GM18517 (cell line): ENCODE results near the gene APC.
"Not testable (repeated sequence)": the region's sequence is repeated elsewhere in the genome, so short reads cannot be mapped to it uniquely, and the experiment has no call there.

Source experiments
- ATAC-seq: cut with Tn5 transposase; IDR thresholded peaks from one replicate; pipeline ENCODE4 v1.9.1; 2021; ENCODE audit warnings: mild to moderate bottlenecking, moderate library complexity; ENCODE audit not compliant: unreplicated experiment

Gene APC

DNA sequence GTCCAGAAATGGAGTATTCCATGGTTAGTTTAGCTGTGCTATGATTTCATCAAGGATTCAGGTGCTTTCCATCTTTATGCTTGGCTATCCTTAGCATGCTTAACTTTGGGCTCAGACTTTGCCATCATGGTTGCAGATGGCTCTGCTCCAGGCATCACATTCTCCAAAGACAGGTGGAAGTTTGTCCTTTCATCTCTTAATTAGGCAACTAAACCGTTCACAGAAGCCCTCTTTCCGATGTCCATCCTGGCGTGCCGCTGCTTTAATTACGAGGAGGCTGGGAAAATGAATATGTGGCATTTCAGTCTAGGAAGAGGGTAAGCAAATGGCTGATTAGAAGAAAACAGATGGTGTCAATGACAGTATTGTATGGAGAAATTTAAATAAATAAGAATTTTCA is 24.5 kb upstream of the APC start:
- no peak for ATAC-seq

DNA sequence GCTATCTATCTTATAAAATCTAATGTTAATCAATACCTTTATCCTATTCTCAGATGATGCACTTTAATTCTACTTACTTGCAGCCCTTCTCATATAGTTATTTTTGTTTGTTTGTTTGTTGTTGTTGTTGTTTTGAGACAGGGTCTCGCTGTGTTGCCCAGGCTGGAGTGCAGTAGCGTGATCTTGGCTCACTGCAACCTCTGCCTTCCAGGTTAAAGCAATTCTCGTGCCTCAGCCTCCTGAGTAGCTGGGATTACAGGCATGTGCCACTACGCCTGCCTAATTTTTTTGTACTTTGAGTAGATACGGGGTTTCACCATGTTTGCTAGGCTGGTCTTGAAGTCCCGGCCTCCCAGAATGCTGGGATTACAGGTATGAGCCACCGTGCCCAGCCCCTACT is 20.8 kb upstream of the APC start:
- ATAC-seq, result not testable (repeated sequence)

GRCh38 chr5:112717506-112718082 is 20.1 kb upstream of the APC start:
- no peak for ATAC-seq

- ATAC-seq, result no peak
These were observed 19.3 kb upstream of the APC start for GRCh38 chr5:112718344-112718743.

- ATAC-seq, result no peak
These were observed 17.1 kb upstream of the APC start for GRCh38 chr5:112720576-112720975.

DNA sequence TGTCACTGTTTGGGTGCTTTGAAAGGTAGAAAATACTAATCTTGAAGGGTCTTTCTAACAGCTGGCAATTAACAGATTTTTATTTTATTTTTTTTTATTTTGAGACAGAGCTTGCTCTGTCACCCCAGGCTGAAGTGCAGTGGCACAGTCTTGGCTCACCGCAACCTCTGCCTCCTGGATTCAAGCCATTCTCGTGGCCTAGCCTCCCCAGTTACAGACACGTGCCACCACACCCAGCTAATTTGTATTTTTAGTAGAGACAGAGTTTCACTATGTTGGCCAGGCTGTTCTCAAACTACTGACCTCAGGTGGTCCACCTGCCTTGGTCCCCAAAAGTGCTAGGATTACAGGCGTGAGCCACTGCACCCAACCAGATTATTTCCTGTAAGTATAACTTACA is 12.8 kb upstream of the APC start:
- ATAC-seq, result no peak

GRCh38 chr5:112729630-112730029 is 8.1 kb upstream of the APC start:
- no peak for ATAC-seq

GRCh38 chr5:112732131-112732530 is 5.6 kb upstream of the APC start:
- ATAC-seq, result no peak

GRCh38 chr5:112733586-112733985 is 4.1 kb upstream of the APC start:
- no peak for ATAC-seq

DNA sequence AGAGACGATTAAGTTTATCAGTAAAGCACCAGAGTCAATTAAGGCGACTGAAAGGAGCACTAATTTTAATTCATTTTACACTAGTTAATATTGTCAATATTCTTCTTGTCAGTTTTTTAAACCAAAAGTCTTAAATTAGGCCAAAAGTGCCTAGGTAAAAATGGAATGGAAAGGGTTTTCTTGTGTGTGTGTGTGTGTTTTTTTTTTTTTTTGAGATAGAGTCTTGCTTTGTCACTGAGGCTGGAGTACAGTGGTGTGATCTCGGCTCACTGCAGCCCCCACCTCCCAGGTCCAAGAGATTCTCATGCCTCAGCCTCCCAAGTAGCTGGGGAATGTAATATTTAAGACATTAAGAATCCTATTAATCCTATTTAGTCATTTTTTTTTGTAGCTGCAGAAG is 3.1 kb upstream of the APC start:
- ATAC-seq, result no peak

DNA sequence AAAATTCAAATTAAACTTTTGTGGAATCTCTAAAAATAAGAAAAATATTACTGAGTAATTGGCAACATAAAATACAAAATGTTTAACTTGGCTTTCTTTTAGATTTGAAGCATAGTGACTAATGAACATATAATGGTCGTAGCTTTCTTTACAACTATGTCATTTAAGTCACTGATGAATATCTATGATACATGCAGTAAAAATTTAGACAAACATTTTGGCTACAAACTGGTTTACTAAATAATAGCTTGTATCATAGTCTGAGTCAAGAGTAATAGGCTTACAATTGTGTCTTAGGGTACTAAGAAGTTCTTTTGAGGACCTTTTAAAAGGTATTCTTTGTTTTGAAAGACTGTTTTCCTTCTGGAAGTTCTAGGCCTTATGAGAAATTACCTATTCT is 2.0 kb upstream of the APC start:
- no peak for ATAC-seq

DNA sequence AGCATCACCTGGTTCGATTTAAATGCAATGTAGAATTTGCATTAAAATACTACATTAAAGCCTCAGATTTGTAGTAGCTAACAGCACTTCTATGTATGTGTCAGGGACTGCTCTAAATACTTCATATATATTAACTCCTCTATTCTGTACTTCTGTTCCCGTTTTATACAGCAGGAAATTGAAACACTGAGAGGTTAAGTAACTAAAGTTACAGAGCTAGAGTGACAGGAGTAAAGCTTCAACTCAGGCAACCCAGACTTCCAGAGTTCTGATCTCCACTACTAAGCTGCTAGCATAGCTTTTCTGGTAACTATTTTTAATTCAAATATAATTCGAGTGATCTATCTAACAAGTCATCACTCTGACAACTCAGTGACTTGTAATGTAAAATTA is 619 bp upstream of the APC start:
- ATAC-seq, result peak; percentile 7

GRCh38 chr5:112738191-112738560 is 491 bp downstream of the APC start:
- ATAC-seq, result peak; percentile 34

DNA sequence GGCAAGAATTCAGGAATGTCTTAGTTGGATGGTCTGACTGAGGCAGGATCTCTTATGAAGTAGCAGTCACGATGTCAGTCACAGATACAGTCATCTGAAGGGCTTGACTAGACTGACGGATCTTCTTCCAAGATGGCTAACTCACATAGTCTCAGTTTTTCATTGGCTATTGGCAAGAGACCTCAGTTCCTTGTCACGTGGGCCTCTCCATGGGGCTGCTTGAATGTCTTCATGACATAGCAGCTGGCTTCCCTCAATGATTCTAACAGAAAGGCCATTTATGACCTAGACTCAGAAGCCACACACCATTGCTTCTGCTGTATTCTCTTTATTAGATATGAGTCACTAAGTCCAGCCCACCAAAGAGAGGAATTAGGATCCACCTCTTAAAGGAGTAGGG is 4.7 kb downstream of the APC start:
- no peak for ATAC-seq

DNA sequence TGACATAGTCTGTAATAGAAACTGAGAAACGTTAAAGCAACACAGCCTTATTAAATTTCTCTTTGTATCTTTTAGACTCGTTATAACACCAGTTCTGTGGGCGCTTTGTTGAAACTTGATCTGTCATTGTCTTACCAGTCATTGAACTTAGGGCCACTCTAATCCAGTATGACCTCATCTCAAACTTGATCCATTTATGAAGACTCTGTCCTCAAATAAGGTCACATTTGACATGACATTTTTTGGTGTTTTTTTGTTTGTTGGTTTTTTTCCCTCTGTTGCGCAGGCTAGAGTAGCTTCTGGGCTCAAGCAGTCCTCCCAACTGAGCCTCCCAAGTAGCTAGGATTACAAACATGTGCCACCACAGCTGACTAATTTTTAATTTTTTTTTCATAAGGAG is 5.9 kb downstream of the APC start:
- ATAC-seq, result no peak

- no peak for ATAC-seq
These were observed 14.7 kb downstream of the APC start for GRCh38 chr5:112752335-112752734.

- ATAC-seq, result no peak
These were observed 18.0 kb downstream of the APC start for GRCh38 chr5:112755703-112756102.

DNA sequence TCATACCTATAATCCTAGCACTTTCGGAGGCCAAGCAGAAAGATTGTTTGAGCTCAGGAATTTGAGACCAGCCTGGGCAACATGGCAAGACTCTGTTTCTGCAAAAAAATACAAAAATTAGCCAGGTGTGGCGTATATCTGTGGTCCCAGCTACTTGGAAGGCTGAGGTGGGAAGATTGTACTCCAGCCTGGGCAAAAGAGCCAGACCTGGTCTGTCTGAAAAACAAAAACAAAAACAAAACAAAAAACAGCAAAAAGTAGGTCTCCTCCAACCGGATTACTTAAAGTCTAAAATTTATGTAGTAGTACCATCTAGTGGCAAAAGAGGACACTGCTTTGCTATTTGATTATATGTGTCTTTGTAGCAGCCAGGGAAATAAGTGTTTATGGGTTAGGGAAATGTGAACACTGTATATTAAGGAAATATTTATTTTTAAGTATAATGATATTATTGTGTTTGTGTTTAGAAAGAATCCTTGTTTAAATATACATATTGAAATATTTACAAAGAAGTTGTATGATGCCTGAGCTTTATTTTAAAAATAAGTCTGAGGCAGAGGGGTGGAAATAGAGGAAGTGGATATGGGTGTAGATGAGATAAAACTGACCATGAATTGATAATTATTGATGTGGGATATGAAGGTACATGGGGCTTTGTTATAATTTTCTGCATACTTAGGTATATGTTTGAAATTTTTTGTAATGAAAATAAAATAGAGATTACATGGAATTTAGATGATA is 20.0 kb downstream of the APC start:
- peak; percentile 94 for ATAC-seq

GRCh38 chr5:112758676-112759075 is 21.0 kb downstream of the APC start:
- ATAC-seq, result no peak

DNA sequence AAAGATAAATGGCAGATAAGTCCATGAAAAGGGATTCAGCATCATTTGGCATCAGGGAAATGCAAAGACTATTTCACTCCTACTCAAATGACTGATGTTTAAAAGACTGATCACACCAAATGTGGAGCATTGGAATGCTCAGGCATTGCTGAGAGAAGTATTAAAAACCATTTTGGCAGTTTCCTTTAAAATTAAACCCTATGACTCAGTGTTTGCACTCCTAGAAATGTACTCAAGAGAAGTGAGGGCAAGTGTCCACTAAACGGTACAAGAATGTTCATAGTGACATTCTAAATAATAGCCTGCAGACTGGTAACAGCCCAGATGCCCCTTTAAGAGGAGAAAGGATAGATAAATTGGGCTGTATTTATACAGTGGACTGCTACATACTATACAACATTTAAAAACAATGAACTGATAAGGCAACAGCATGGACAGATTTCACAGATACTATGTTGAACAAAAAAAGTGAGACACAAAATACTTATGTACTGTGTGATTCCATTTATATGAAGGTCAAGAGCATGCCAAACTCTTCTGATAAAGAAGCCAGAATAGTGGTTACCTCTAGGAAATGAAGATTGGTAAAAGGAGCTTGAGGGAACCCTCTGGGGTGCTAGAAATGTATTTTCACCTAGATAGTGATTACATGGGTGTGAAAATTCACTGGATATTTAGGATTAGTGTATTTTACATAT is 24.6 kb downstream of the APC start:
- ATAC-seq, result no peak

- no peak for ATAC-seq
These were observed 25.5 kb downstream of the APC start for GRCh38 chr5:112763165-112763564.

GRCh38 chr5:112772124-112772523 is 34.4 kb downstream of the APC start:
- ATAC-seq, result no peak
